H9 (cell line): ENCODE measurements around the gene PLK3. TPM values are rescaled to one million over a fixed set of nuclear protein-coding genes. Genes with fewer than 3 reads are reported as not detected.

Experiments
- DNase-seq: peaks from one replicate; pipeline ENCODE4 v3.0.0-alpha.2; 2017
- H2AFZ ChIP-seq: one replicate; pipeline ENCODE4 v1.6.1; 2013; ENCODE audit warnings: mild to moderate bottlenecking, low read length, control low read depth, moderate library complexity
- H2AK5ac ChIP-seq: 2 replicates; pipeline ENCODE4 v1.6.1; 2013; ENCODE audit warnings: low read length, control low read depth, mixed read lengths; ENCODE audit not compliant: insufficient read length
- H2BK120ac ChIP-seq: one replicate; pipeline ENCODE4 v1.6.1; 2013; ENCODE audit warnings: low read depth, mild to moderate bottlenecking, low read length, control low read depth, inconsistent platforms; ENCODE audit not compliant: poor library complexity, severe bottlenecking
- H2BK12ac ChIP-seq: 2 replicates; pipeline ENCODE4 v1.6.1; 2013; ENCODE audit warnings: low read length, control low read depth, mixed read lengths, low read depth; ENCODE audit not compliant: insufficient read length
- H2BK15ac ChIP-seq: 2 replicates; pipeline ENCODE4 v1.6.1; 2013; ENCODE audit warnings: low read depth, low read length, control low read depth
- H2BK20ac ChIP-seq: one replicate; pipeline ENCODE4 v1.6.1; 2013; ENCODE audit warnings: low read depth, mild to moderate bottlenecking, low read length, control low read depth, inconsistent platforms; ENCODE audit not compliant: poor library complexity, severe bottlenecking
- H2BK5ac ChIP-seq: 2 replicates; pipeline ENCODE4 v1.6.1; 2013; ENCODE audit warnings: low read length, control low read depth, mixed read lengths; ENCODE audit not compliant: insufficient read length
- H3K14ac ChIP-seq: 2 replicates; pipeline ENCODE4 v1.6.1; 2013; ENCODE audit warnings: low read length, control low read depth; ENCODE audit not compliant: insufficient read depth
- H3K18ac ChIP-seq: 2 replicates; pipeline ENCODE4 v1.6.1; 2013; ENCODE audit warnings: low read depth, mild to moderate bottlenecking, mixed read lengths, low read length, control low read depth; ENCODE audit not compliant: insufficient read length
- H3K23ac ChIP-seq: 2 replicates; pipeline ENCODE4 v1.6.1; 2013; ENCODE audit warnings: low read length, control low read depth, mixed read lengths, low read depth; ENCODE audit not compliant: insufficient read length
- H3K23me2 ChIP-seq: 2 replicates; pipeline ENCODE4 v1.6.1; 2013; ENCODE audit warnings: low read depth, mild to moderate bottlenecking, mixed read lengths, low read length, control low read depth; ENCODE audit not compliant: insufficient read length, poor library complexity, severe bottlenecking
- H3K27ac ChIP-seq: 2 replicates; pipeline ENCODE4 v1.5.1; 2013; ENCODE audit warnings: low read length, control low read depth, mixed read lengths, low read depth; ENCODE audit not compliant: insufficient read length
- H3K27me3 ChIP-seq: 2 replicates; pipeline ENCODE4 v1.6.1; 2013; ENCODE audit warnings: low read length, control low read depth, inconsistent platforms; ENCODE audit not compliant: insufficient read depth
- H3K4ac ChIP-seq: 2 replicates; pipeline ENCODE4 v1.6.1; 2013; ENCODE audit warnings: low read depth, mild to moderate bottlenecking, control low read depth, inconsistent platforms, low read length, moderate library complexity
- H3K4me1 ChIP-seq: 2 replicates; pipeline ENCODE4 v1.6.1; 2013; ENCODE audit warnings: low read length, control low read depth, inconsistent platforms; ENCODE audit not compliant: insufficient read depth
- H3K4me2 ChIP-seq: 2 replicates; pipeline ENCODE4 v1.6.1; 2013; ENCODE audit warnings: low read length, control low read depth, mixed read lengths; ENCODE audit not compliant: insufficient read length, insufficient read depth
- H3K56ac ChIP-seq: 2 replicates; pipeline ENCODE4 v1.6.1; 2013; ENCODE audit warnings: low read depth, mild to moderate bottlenecking, mixed read lengths, low read length, control low read depth; ENCODE audit not compliant: insufficient read length
- H3K79me1 ChIP-seq: 2 replicates; pipeline ENCODE4 v1.6.1; 2013; ENCODE audit warnings: low read depth, mild to moderate bottlenecking, moderate library complexity, low read length, control low read depth, inconsistent platforms; ENCODE audit not compliant: insufficient read depth, poor library complexity, severe bottlenecking
- H3K79me2 ChIP-seq: 2 replicates; pipeline ENCODE4 v1.6.1; 2013; ENCODE audit warnings: low read length, control low read depth, inconsistent platforms; ENCODE audit not compliant: insufficient read depth
- H3K9ac ChIP-seq: 2 replicates; pipeline ENCODE4 v1.6.1; 2013; ENCODE audit warnings: low read length, control low read depth, mixed read lengths; ENCODE audit not compliant: insufficient read length; ENCODE audit errors: extremely low read depth
- H3K9me3 ChIP-seq: one replicate; pipeline ENCODE4 v1.6.1; 2013; ENCODE audit warnings: low read depth, low read length, inconsistent platforms; ENCODE audit not compliant: control insufficient read depth
- H3T11ph ChIP-seq: one replicate; pipeline ENCODE4 v1.6.1; 2013; ENCODE audit warnings: mild to moderate bottlenecking, low read length, control low read depth, inconsistent platforms
- H4K20me1 ChIP-seq: one replicate; pipeline ENCODE4 v1.6.1; 2013; ENCODE audit not compliant: control insufficient read depth, insufficient read length, insufficient read depth
- H4K5ac ChIP-seq: 2 replicates; pipeline ENCODE4 v1.6.1; 2013; ENCODE audit warnings: low read depth, mild to moderate bottlenecking, mixed read lengths, low read length, control low read depth; ENCODE audit not compliant: insufficient read length
- H4K8ac ChIP-seq: replicated peaks from 2 replicates; pipeline ENCODE4 v1.6.1; 2013; ENCODE audit warnings: low read length, control low read depth, mixed read lengths, low read depth; ENCODE audit not compliant: insufficient read length
- H4K91ac ChIP-seq: 2 replicates; pipeline ENCODE4 v1.6.1; 2013; ENCODE audit warnings: low read depth, mild to moderate bottlenecking, moderate library complexity, mixed read lengths, low read length, control low read depth; ENCODE audit not compliant: insufficient read length
- H3K27ac Mint-ChIP-seq, 3 experiments: 2 replicates in 2 of 3; 3 replicates in 1 of 3; pipeline ENCODE4 v1.8.0; 2020 to 2021; ENCODE audit warnings: mixed read lengths in 3 of 3, mild to moderate bottlenecking in 1 of 3, moderate library complexity in 1 of 3
- H3K27me3 Mint-ChIP-seq: 2 replicates; pipeline ENCODE4 v1.8.0; 2021; ENCODE audit warnings: low read depth, mild to moderate bottlenecking, moderate library complexity, mixed read lengths
- H3K36me3 Mint-ChIP-seq, 3 experiments: 2 replicates in 2 of 3; 3 replicates in 1 of 3; pipeline ENCODE4 v1.8.0; 2020 to 2021; ENCODE audit warnings: low read depth in 3 of 3, mixed read lengths in 3 of 3; ENCODE audit not compliant: insufficient read depth in 1 of 3
- H3K4me1 Mint-ChIP-seq, 2 experiments: 2 replicates each; pipeline ENCODE4 v1.8.0; 2020; ENCODE audit warnings: mixed read lengths in 2 of 2
- H3K4me3 Mint-ChIP-seq, 2 experiments: 2 replicates in 1 of 2; 3 replicates in 1 of 2; pipeline ENCODE4 v1.8.0; 2020 to 2021; ENCODE audit warnings: mild to moderate bottlenecking in 2 of 2, mixed read lengths in 2 of 2, moderate library complexity in 1 of 2
- H3K9me3 Mint-ChIP-seq, 2 experiments: 2 replicates in 1 of 2; 3 replicates in 1 of 2; pipeline ENCODE4 v1.8.0; 2020; ENCODE audit warnings: mild to moderate bottlenecking in 2 of 2, mixed read lengths in 2 of 2, moderate library complexity in 1 of 2
- WGBS: extraction: QIAGEN DNeasy Blood & Tissue Kit; methylation state at CpG from one replicate; pipeline ENCODE4 v1.1.7; 2013; ENCODE audit warnings: missing lambda C conversion rate, low lambda C conversion rate, mixed read lengths; ENCODE audit not compliant: insufficient read length; ENCODE audit errors: extremely low coverage; 5-methylcytosine and 5-hydroxymethylcytosine counted together
- total RNA-seq: library from RNA; stranded (reverse); gene quantifications from 2 replicates; pipeline ENCODE4 v1.2.1, GENCODE V29; 2021
- TF ChIP-seq, protein P1 (sequence below): fragments of 200-600 bp; sonication (generic); conservative IDR thresholded peaks from 3 replicates; pipeline ENCODE4 v1.8.0; 2021; ENCODE audit warnings: antibody characterized with exemption, mild to moderate bottlenecking

Gene PLK3
- total RNA-seq, 1 experiment from 2014 or later: 14.7 TPM

DNA sequence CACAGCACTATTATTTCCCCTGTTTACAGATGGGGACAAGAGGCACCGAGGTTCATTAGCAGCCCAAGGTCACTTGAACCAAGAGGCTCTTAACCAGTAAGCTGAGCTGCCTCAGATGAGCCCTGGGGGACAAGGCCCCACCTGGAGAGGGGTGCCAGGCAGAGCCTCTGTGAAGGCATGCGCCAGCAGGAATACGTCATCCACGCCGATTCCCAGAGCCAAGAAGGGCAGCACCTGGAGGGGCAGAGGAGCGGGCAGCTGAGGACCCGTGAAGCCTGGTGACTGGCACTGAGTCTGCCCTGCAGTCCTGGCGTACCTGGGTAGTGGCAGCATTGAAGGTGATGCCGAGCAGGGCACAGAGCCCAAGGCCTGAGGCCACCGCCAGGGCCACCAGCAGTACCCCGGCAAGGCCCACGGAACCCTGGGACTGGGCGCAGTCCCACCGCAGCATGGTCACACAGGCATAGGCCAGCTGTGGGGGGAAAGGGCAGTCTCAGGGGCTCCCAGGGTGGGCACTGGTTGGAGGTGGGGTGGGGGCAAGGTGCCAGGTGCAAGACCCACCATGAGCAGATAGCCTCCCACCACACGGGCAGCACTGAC, 28.8 kb downstream of the PLK3 start:
- Histone ChIP-seq H3K14ac (no peak overlapping the region; the same call in 1 of the 2 replicates), H3K4me2 (no peak overlapping the region), H3K79me2 (no peaks in the 10 kb centered on the region), H4K5ac (no peak overlapping the region), H2BK5ac (no peak overlapping the region), H2BK12ac (no peak overlapping the region), H3K9me3 (no peaks in the 10 kb centered on the region), H3K23me2 (no peaks in the 10 kb centered on the region), H3K4ac (no peak overlapping the region), H3K23ac (no peak overlapping the region), H2BK15ac (no peak overlapping the region), H2BK120ac (no peak overlapping the region), H3K4me1 (no peaks in the 10 kb centered on the region; the same call in 1 of the 2 replicates), H4K20me1 (no peaks in the 10 kb centered on the region), H2AK5ac (no peak overlapping the region), H2BK20ac (no peak overlapping the region), H3K18ac (no peak overlapping the region), H3K9ac (no peak overlapping the region), H3K27ac (no peak overlapping the region), H3T11ph (no peak overlapping the region), H4K91ac (no peak overlapping the region), H3K79me1 (no peaks in the 10 kb centered on the region), H3K56ac (no peak overlapping the region), H3K27me3 (no peaks in the 10 kb centered on the region), H2AFZ (no peak overlapping the region), H4K8ac (no peak overlapping the region)
- H3K27ac Mint-ChIP-seq: no peak overlapping the region
- TF ChIP-seq, protein P1, sequence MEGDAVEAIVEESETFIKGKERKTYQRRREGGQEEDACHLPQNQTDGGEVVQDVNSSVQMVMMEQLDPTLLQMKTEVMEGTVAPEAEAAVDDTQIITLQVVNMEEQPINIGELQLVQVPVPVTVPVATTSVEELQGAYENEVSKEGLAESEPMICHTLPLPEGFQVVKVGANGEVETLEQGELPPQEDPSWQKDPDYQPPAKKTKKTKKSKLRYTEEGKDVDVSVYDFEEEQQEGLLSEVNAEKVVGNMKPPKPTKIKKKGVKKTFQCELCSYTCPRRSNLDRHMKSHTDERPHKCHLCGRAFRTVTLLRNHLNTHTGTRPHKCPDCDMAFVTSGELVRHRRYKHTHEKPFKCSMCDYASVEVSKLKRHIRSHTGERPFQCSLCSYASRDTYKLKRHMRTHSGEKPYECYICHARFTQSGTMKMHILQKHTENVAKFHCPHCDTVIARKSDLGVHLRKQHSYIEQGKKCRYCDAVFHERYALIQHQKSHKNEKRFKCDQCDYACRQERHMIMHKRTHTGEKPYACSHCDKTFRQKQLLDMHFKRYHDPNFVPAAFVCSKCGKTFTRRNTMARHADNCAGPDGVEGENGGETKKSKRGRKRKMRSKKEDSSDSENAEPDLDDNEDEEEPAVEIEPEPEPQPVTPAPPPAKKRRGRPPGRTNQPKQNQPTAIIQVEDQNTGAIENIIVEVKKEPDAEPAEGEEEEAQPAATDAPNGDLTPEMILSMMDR: no peak
- no peaks in the 10 kb centered on the region for H3K9me3 Mint-ChIP-seq
- peaks cover 10 to 18% of the 10 kb centered on the region in 2 experiments for H3K4me1 Mint-ChIP-seq
- H3K36me3 Mint-ChIP-seq: no peaks in the 10 kb centered on the region
- no CpG with 5 or more reads among the region's 15 CpGs for WGBS
- DNase-seq: no peak
- no peak overlapping the region for H3K4me3 Mint-ChIP-seq
- H3K27me3 Mint-ChIP-seq: no peaks in the 10 kb centered on the region; the same call in 1 of the 2 replicates
